ENCODE measurements around the gene RPL35. TPM values are rescaled to one million over a fixed set of nuclear protein-coding genes. Genes with fewer than 3 reads are reported as not detected.
"Not testable (repeated sequence)": the region's sequence is repeated elsewhere in the genome, so short reads cannot be mapped to it uniquely, and the experiment has no call there.

RPL35 gene
- total RNA-seq, 2 donors from 2014 or later = 997 to 1,074 TPM

DNA sequence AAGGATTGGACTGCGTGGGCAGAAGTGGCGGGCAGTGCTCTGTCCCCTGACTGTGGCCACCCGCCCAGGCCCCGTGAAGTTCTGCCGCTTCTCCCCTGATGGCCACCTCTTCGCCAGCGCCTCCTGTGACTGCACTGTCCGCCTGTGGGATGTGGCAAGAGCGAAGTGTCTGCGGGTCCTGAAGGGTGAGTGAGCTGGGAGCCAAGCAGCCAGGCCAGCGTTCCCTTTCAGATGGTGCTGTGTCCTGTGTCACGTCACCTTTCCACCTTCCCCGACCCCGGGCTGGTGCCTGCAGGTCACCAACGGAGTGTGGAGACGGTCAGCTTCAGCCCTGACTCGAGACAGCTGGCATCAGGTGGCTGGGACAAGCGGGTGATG lies 6.2 kb downstream of the RPL35 start:
- no peak for DNase-seq (ENCODE audit: low spot score)
- intact Hi-C loops (cut with DNase I) = loop anchor here (10.0 kb wide), 2 partner anchors 509 to 519 kb away; no protein-coding TSS in a partner anchor

- intact Hi-C loops (cut with DNase I) = loop anchor here (10.0 kb wide), 2 partner anchors 510 to 520 kb away; no protein-coding TSS in a partner anchor
- no peak for DNase-seq (ENCODE audit: low spot score)
Measured at GRCh38 chr9:124854822-124855221, 6.9 kb downstream of the RPL35 start.

DNA sequence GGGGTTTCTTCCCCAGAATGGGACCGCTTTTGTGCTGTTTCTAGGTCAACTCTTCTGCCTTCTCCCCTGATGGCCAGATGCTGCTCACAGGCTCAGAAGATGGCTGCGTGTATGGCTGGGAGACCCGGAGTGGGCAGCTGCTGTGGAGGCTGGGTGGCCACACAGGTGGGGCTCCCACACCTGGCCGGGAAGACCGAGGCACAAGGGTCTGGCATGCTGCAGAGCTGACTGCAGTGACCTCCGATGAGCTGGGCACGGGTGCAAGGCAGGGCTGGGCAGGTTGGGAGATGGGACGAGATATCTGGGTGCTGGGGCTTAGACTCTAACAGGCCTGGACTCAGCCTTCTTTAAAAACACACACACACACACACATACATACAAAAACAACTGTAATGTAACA lies 7.6 kb downstream of the RPL35 start:
- no peak for DNase-seq (ENCODE audit: low spot score)
- intact Hi-C loops (cut with DNase I) = loop anchor here (10.0 kb wide), 2 partner anchors 511 to 521 kb away; no protein-coding TSS in a partner anchor

DNA sequence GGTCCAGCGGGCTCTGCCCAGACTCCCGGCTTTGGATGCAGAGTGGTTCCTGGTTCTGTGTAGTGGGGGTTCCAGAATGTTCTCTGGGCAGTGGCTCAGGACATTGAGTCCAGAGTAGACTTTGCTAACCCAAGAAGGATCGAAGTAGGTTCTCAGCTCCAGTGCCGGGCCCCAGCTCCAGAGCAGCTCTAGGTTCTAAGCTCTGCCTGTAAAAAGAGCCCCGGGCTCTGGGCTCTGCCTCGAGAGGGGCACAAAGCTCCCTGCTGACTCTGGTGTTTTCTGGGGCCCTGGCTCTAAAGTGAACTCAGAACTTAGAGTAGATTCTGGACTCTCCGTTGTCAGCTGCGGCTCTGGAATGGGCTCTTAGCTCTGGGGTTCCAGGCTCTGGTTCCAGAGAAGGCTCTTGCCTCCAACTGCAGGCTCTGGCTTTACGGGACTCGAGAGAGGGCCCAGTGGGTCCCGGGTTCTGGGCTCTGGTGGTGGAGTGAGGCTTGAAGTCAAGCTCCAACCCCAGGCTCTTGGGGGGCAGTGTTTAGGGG lies 8.1 kb downstream of the RPL35 start:
- intact Hi-C loops (cut with DNase I) = loop anchor here (2.0 to 10.0 kb wide), 4 partner anchors 77 to 521 kb away; partner anchors contain the start of gene OLFML2A (in 1 of the 2)
- no peak for DNase-seq (ENCODE audit: low spot score)

DNA sequence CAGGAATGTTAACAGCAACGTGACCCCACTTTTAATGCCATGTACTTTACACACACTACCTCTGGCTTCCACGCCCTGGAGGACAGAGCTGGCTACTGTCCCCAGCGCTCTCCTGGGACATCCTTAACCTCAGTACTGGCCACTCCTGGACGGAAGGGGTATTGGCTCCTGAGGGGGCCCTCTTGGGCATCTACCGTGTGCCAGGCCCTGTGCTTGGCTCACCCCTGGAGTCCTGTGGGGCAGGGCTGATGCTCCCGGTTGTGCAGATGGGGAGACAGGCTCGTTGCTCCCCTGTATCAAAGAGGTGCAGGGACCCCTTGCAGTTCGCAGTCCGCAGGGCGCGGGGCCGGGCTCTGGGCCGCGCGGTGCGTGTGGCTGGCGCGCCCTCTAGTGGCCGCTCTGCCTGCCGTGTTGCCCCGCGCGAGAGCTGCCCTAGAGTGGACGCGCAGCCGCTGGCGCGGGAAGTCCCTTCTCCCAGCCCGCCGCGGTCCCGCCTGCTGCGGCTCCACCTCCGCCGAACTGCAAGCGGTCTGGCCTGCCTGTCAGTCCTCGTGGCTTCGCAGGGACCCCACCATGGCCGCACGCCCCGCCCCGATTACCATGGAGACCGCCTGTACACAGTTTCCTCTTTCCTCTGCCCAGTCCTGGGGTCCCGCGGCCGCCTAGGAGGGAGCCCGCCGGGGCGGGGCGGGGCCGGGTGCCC lies 8.8 kb downstream of the RPL35 start, which contains the start of gene WDR38:
Gene WDR38 (plus strand): TSS at position 632 of the 703 bp plus-strand sequence. CDS start 72 bp downstream, outside the sequence.
- intact Hi-C loops (cut with DNase I) = loop anchor here (2.0 to 10.0 kb wide), 4 partner anchors 76 to 522 kb away; partner anchors contain the start of gene OLFML2A (in 1 of the 2)
- DNase-seq (ENCODE audit: low spot score) = peak; percentile 91

- DNase-seq (ENCODE audit: low spot score) = no peak
- intact Hi-C loops (cut with DNase I) = loop anchor here (2.0 to 10.0 kb wide), 4 partner anchors 75 to 523 kb away; partner anchors contain the start of gene OLFML2A (in 1 of the 2)
Measured at GRCh38 chr9:124852121-124852828, 9.5 kb downstream of the RPL35 start.

DNA sequence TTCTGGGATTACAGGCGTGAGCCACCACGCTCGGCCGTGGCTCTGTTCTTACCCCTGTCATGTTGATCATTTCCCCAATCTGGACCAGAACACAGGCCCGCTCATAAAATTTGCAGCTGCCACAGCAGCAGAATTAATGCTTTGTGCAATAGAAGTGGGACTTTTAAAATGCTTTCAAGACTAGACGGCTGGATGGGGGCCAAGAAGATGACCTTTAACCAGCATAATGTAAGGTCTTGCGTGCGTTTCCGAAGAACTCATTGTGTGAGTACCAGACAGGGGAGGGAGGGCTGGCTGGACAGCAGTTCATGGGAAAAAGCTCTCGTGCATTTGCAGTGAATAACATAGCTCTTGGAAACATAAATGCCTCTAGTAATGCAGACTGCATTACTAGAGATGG lies 12.0 kb downstream of the RPL35 start:
- DNase-seq (ENCODE audit: low spot score) = no peak
- intact Hi-C loops (cut with DNase I) = loop anchor here (10.0 kb wide), 2 partner anchors 515 to 525 kb away; no protein-coding TSS in a partner anchor

- intact Hi-C loops (cut with DNase I) = no loop called here
- no peak for DNase-seq (ENCODE audit: low spot score)
Measured at GRCh38 chr9:124846969-124847368, 14.8 kb downstream of the RPL35 start.

DNA sequence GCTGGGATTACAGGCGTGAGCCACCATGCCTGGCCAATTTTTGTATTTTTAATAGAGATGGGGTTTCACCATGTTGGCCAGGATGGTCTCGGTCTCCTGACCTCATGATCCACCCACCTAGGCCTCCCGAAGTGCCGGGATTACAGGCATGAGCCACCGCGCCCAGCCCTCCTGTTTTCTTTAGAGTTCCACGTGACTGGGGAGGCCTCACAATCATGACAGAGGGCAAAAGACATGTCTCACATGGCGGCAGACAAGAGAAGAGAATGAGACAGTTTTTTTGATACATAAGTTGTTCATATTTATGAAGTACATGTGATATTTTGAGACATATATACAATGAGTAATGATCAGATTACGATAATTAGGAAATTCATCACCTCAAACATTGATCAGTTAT lies 15.3 kb downstream of the RPL35 start:
- DNase-seq (ENCODE audit: low spot score); intact Hi-C loops (cut with DNase I): not testable (repeated sequence)

GRCh38 chr9:124844291-124844690 lies 17.5 kb downstream of the RPL35 start:
- DNase-seq (ENCODE audit: low spot score) = no peak
- intact Hi-C loops (cut with DNase I) = loop anchor here in 1 of 2 donors (5.0 kb wide), 1 partner anchor 62 kb away; no protein-coding TSS in a partner anchor

GRCh38 chr9:124843456-124844034 lies 18.2 kb downstream of the RPL35 start:
- intact Hi-C loops (cut with DNase I) = loop anchor here in 1 of 2 donors (5.0 kb wide), 1 partner anchor 61 kb away; no protein-coding TSS in a partner anchor

DNA sequence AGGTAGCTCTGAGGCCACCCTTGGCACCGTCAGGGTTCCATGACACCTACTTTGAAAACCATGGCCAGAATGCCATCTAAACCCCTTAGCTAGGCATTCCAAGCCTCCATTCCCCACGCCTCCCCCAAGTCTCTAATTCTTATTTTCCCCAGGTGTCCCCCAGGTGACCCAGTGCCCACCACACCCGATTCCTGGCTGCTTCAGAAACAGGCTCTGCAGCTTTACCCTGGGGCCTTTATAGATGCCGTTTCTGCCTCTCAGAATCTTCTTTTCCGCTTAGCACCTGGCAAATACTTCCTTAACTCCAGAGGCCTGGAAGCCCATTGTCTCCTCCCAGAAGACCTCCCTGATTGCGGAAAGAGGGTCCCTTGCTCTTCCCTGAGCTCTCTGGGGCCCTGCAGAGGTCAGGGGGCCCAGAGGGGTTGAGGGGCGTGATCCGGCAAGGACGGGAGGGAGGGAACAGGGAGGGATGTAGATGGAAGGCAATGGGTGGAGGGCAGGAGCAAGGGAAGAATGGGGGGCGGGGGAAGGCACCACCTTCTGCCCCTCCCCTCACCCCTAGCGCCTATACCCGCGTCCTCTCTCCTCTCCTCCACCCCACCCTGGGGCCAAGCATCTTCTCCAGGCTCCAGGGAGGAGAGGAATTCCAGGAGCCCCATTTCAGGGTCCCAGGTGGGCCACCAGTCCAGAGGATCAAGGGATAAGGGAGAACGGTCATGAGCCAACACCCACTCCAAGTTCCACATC lies 20.5 kb downstream of the RPL35 start:
- no peak for DNase-seq (ENCODE audit: low spot score)
- intact Hi-C loops (cut with DNase I) = loop anchor here in 1 of 2 donors (5.0 kb wide), 1 partner anchor 59 kb away; no protein-coding TSS in a partner anchor

More at GRCh38 chr9:124843456-124844034, 18.2 kb downstream of the RPL35 start:
- DNase-seq (ENCODE audit: low spot score) = no peak

GRCh38 chr9:124840300-124840833 lies 21.4 kb downstream of the RPL35 start:
- DNase-seq (ENCODE audit: low spot score) = no peak
- intact Hi-C loops (cut with DNase I) = loop anchor here in 1 of 2 donors (5.0 kb wide), 1 partner anchor 58 kb away; no protein-coding TSS in a partner anchor

DNA sequence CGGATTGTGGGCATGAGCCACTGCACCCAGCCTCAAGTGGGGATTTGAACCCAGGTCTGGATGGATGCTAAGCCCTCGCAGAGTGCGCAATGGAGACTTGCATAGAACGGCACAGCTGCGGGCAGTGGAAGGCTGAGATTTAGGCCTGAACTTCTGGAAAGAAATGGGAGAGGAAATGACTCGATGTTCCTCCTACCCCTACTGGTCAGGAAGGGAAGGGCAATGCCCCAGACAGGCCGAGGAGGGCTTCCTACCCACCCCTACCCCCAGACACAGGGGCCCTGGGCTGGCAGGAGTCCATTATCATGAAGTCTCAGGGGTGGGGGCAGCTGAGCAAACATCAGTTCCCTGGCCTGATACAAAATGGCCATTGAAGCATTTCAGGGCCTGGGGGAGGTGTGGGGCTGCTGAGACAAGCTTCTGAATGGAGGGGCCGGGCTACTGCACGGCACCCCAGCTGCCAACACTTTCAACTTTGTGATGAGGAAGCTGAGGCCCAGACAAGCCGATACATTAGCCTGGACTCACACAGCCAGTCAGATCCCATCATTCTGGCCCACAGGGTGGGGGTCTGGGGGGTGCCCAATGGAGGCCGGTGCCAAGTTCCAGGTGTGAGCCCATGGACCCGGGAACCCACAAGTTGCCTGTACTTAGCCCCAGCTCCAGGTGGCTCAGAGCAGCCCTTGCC lies 22.0 kb downstream of the RPL35 start:
- DNase-seq (ENCODE audit: low spot score) = no peak
- intact Hi-C loops (cut with DNase I) = loop anchor here in 1 of 2 donors (5.0 kb wide), 1 partner anchor 57 kb away; no protein-coding TSS in a partner anchor

GRCh38 chr9:124838567-124839275 lies 23.0 kb downstream of the RPL35 start:
- intact Hi-C loops (cut with DNase I); DNase-seq (ENCODE audit: low spot score): not testable (repeated sequence)

GRCh38 chr9:124838132-124838531 lies 23.6 kb downstream of the RPL35 start:
- intact Hi-C loops (cut with DNase I); DNase-seq (ENCODE audit: low spot score): not testable (repeated sequence)

DNA sequence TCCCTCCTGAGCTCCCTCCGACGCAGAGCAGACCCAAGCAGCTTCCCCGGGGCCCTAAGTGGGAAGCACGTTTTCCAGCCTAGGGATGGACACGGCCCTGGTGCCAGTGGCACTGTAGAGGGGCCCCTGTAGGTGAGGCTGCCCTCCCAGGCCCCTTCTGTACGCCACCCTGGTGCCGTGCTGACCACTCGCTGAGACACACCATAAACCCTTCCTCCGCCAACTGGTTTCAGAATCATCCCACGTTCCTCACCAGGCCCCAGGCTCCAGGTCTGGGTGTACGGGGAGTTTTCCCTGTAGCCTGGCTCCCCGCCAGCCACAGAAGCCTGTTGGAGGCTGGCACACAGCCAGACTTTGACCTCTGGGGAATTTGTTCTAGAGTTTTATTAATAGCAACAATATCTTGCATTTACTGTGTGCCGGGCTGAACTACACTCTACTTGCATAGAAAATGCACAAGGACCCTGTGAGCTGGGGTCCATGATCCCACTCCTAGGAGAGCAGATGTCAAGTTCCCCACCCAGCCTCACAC lies 26.7 kb downstream of the RPL35 start:
- DNase-seq (ENCODE audit: low spot score) = no peak
- intact Hi-C loops (cut with DNase I) = no loop called here

All from posterior vena cava (tissue), 2 donors.